ENCODE data around the gene QPCT.
"Not testable (repeated sequence)": the region's sequence is repeated elsewhere in the genome, so short reads cannot be mapped to it uniquely, and the experiment has no call there.

QPCT gene

GRCh38 chr2:37344453-37345361 is at the start of gene QPCT:
QPCT (plus strand) TSS chr2:37344630; CDS start chr2:37344732, 102 bp downstream.
- DNase-seq (ENCODE audit: low read depth, low spot score) = no peak

- DNase-seq (ENCODE audit: low read depth, low spot score) = not testable (repeated sequence)
These were observed 49.6 kb upstream of the QPCT start for GRCh38 chr2:37294858-37295257.

GRCh38 chr2:37295469-37296073 is 48.9 kb upstream of the QPCT start:
- DNase-seq (ENCODE audit: low read depth, low spot score) = no peak

- no peak for DNase-seq (ENCODE audit: low read depth, low spot score)
These were observed 46.8 kb upstream of the QPCT start for GRCh38 chr2:37297632-37298031.

GRCh38 chr2:37300146-37300545 is 44.3 kb upstream of the QPCT start:
- DNase-seq (ENCODE audit: low read depth, low spot score) = no peak

- DNase-seq (ENCODE audit: low read depth, low spot score) = no peak
These were observed 43.9 kb upstream of the QPCT start for GRCh38 chr2:37300578-37300977.

- DNase-seq (ENCODE audit: low read depth, low spot score) = no peak
These were observed 43.0 kb upstream of the QPCT start for GRCh38 chr2:37301408-37301807.

GRCh38 chr2:37302701-37303252 is 41.7 kb upstream of the QPCT start:
- DNase-seq (ENCODE audit: low read depth, low spot score) = no peak

- no peak for DNase-seq (ENCODE audit: low read depth, low spot score)
These were observed 38.4 kb upstream of the QPCT start for GRCh38 chr2:37306024-37306423.

GRCh38 chr2:37307500-37307899 is 36.9 kb upstream of the QPCT start:
- DNase-seq (ENCODE audit: low read depth, low spot score) = no peak

- no peak for DNase-seq (ENCODE audit: low read depth, low spot score)
These were observed 29.1 kb upstream of the QPCT start for GRCh38 chr2:37315364-37315763.

- no peak for DNase-seq (ENCODE audit: low read depth, low spot score)
These were observed 28.2 kb upstream of the QPCT start for GRCh38 chr2:37316181-37316580.

- DNase-seq (ENCODE audit: low read depth, low spot score) = no peak
These were observed 26.7 kb upstream of the QPCT start for GRCh38 chr2:37317746-37318145.

- no peak for DNase-seq (ENCODE audit: low read depth, low spot score)
These were observed 26.0 kb upstream of the QPCT start for GRCh38 chr2:37318401-37318800.

- no peak for DNase-seq (ENCODE audit: low read depth, low spot score)
These were observed 24.4 kb upstream of the QPCT start for GRCh38 chr2:37319754-37320609.

- no peak for DNase-seq (ENCODE audit: low read depth, low spot score)
These were observed 23.3 kb upstream of the QPCT start for GRCh38 chr2:37321029-37321682.

- DNase-seq (ENCODE audit: low read depth, low spot score) = no peak
These were observed 22.1 kb upstream of the QPCT start for GRCh38 chr2:37322368-37322767.

GRCh38 chr2:37323176-37323780 is 21.2 kb upstream of the QPCT start:
- DNase-seq (ENCODE audit: low read depth, low spot score) = no peak

- no peak for DNase-seq (ENCODE audit: low read depth, low spot score)
These were observed 20.5 kb upstream of the QPCT start for GRCh38 chr2:37323781-37324535.

- DNase-seq (ENCODE audit: low read depth, low spot score) = no peak
These were observed 20.0 kb upstream of the QPCT start for GRCh38 chr2:37324536-37324785.
